ENCODE results near the gene TBC1D30. TPM values are rescaled to one million over a fixed set of nuclear protein-coding genes. Genes with fewer than 3 reads are reported as not detected.
"Not testable (repeated sequence)": the region's sequence is repeated elsewhere in the genome, so short reads cannot be mapped to it uniquely, and the experiment has no call there.

The TBC1D30 gene
- total RNA-seq, 1 experiment from 2014 or later: 0.30 TPM

- DNase-seq: no peak
- H3K36me3 ChIP-seq: no peaks in the 10 kb centered on the region
Observed at GRCh38 chr12:64797156-64797555, 27.3 kb upstream of the TBC1D30 start.

GRCh38 chr12:64798165-64798564, 26.3 kb upstream of the TBC1D30 start:
- DNase-seq: no peak
- Histone ChIP-seq H3K9me3 (no peaks in the 10 kb centered on the region), H3K27me3 (no peaks in the 10 kb centered on the region), H3K4me3 (no peak overlapping the region), H3K36me3 (no peaks in the 10 kb centered on the region)

More at GRCh38 chr12:64797156-64797555, 27.3 kb upstream of the TBC1D30 start:
- H3K9me3 ChIP-seq: no peaks in the 10 kb centered on the region
- no peak overlapping the region for H3K4me3 ChIP-seq
- no peaks in the 10 kb centered on the region for H3K27me3 ChIP-seq

- H3K36me3 ChIP-seq: no peaks in the 10 kb centered on the region
- DNase-seq: no peak
- H3K4me3 ChIP-seq: no peak overlapping the region
- H3K9me3 ChIP-seq: no peaks in the 10 kb centered on the region
- no peaks in the 10 kb centered on the region for H3K27me3 ChIP-seq
Observed at GRCh38 chr12:64800640-64801039, 23.8 kb upstream of the TBC1D30 start.

- DNase-seq: no peak
Observed at GRCh38 chr12:64801381-64801780, 23.1 kb upstream of the TBC1D30 start.

GRCh38 chr12:64802180-64802775, 22.2 kb upstream of the TBC1D30 start:
- peak; percentile 20 for DNase-seq
- H3K4me3 ChIP-seq, H3K27me3 ChIP-seq, H3K36me3 ChIP-seq, H3K9me3 ChIP-seq: not testable (repeated sequence)

More at GRCh38 chr12:64801381-64801780, 23.1 kb upstream of the TBC1D30 start:
- Histone ChIP-seq H3K27me3 (no peaks in the 10 kb centered on the region), H3K9me3 (no peaks in the 10 kb centered on the region), H3K36me3 (no peaks in the 10 kb centered on the region), H3K4me3 (no peak overlapping the region)

- H3K9me3 ChIP-seq: no peaks in the 10 kb centered on the region
- H3K36me3 ChIP-seq: no peaks in the 10 kb centered on the region
- no peak overlapping the region for H3K4me3 ChIP-seq
- no peak for DNase-seq
- H3K27me3 ChIP-seq: no peaks in the 10 kb centered on the region
Observed at GRCh38 chr12:64806173-64806572, 18.3 kb upstream of the TBC1D30 start.

GRCh38 chr12:64806593-64807460, 17.6 kb upstream of the TBC1D30 start:
- peak; percentile 73 for DNase-seq
- Histone ChIP-seq H3K27me3 (no peaks in the 10 kb centered on the region), H3K36me3 (no peaks in the 10 kb centered on the region), H3K4me3 (no peak overlapping the region), H3K9me3 (no peaks in the 10 kb centered on the region)

GRCh38 chr12:64808110-64808509, 16.3 kb upstream of the TBC1D30 start:
- Histone ChIP-seq H3K9me3 (no peaks in the 10 kb centered on the region), H3K27me3 (no peaks in the 10 kb centered on the region), H3K36me3 (no peaks in the 10 kb centered on the region), H3K4me3 (no peak overlapping the region)
- DNase-seq: no peak

- DNase-seq: peak; percentile 44
- no peaks in the 10 kb centered on the region for H3K9me3 ChIP-seq
- no peak overlapping the region for H3K4me3 ChIP-seq
- H3K27me3 ChIP-seq: no peaks in the 10 kb centered on the region
- no peaks in the 10 kb centered on the region for H3K36me3 ChIP-seq
Observed at GRCh38 chr12:64810831-64811230, 13.6 kb upstream of the TBC1D30 start.

- H3K27me3 ChIP-seq: no peaks in the 10 kb centered on the region
- no peaks in the 10 kb centered on the region for H3K9me3 ChIP-seq
- no peaks in the 10 kb centered on the region for H3K36me3 ChIP-seq
- no peak for DNase-seq
- H3K4me3 ChIP-seq: no peak overlapping the region
Observed at GRCh38 chr12:64813723-64814122, 10.7 kb upstream of the TBC1D30 start.

- Histone ChIP-seq H3K4me3 (no peak overlapping the region), H3K36me3 (no peaks in the 10 kb centered on the region)
Observed at GRCh38 chr12:64814432-64814831, 10.0 kb upstream of the TBC1D30 start.

GRCh38 chr12:64819816-64820402, 4.5 kb upstream of the TBC1D30 start:
- Histone ChIP-seq H3K27me3 (peaks cover 10% of the 10 kb centered on the region), H3K4me3 (no peak overlapping the region), H3K9me3 (peaks cover 14% of the 10 kb centered on the region), H3K36me3 (no peaks in the 10 kb centered on the region)
- no peak for DNase-seq

More at GRCh38 chr12:64814432-64814831, 10.0 kb upstream of the TBC1D30 start:
- Histone ChIP-seq H3K9me3 (no peaks in the 10 kb centered on the region), H3K27me3 (no peaks in the 10 kb centered on the region)
- DNase-seq: no peak

GRCh38 chr12:64820593-64820992, 3.9 kb upstream of the TBC1D30 start:
- DNase-seq: no peak
- Histone ChIP-seq H3K9me3 (peaks cover 14% of the 10 kb centered on the region), H3K36me3 (no peaks in the 10 kb centered on the region), H3K27me3 (peaks cover 17% of the 10 kb centered on the region), H3K4me3 (no peak overlapping the region)

GRCh38 chr12:64821116-64821630, 3.3 kb upstream of the TBC1D30 start:
- Histone ChIP-seq H3K9me3 (peaks cover 14% of the 10 kb centered on the region), H3K4me3 (no peak overlapping the region), H3K27me3 (peaks cover 23% of the 10 kb centered on the region), H3K36me3 (no peaks in the 10 kb centered on the region)
- no peak for DNase-seq

GRCh38 chr12:64824130-64824499, 332 bp upstream of the TBC1D30 start:
- Histone ChIP-seq H3K27me3 (peaks cover 39% of the 10 kb centered on the region), H3K9me3 (peaks cover 14% of the 10 kb centered on the region), H3K36me3 (no peaks in the 10 kb centered on the region), H3K4me3 (peak overlapping the region; percentile 44)
- DNase-seq: no peak

- Histone ChIP-seq H3K4me3 (peak overlapping the region; percentile 44), H3K27me3 (peaks cover 39% of the 10 kb centered on the region)
Observed at GRCh38 chr12:64825143-64826021, 935 bp downstream of the TBC1D30 start.

More at GRCh38 chr12:64825143-64826021, 935 bp downstream of the TBC1D30 start:
- Histone ChIP-seq H3K9me3 (peaks cover 14% of the 10 kb centered on the region), H3K36me3 (no peaks in the 10 kb centered on the region)
- DNase-seq: no peak
